Measurements from ENCODE around the gene CHAT.

DNA sequence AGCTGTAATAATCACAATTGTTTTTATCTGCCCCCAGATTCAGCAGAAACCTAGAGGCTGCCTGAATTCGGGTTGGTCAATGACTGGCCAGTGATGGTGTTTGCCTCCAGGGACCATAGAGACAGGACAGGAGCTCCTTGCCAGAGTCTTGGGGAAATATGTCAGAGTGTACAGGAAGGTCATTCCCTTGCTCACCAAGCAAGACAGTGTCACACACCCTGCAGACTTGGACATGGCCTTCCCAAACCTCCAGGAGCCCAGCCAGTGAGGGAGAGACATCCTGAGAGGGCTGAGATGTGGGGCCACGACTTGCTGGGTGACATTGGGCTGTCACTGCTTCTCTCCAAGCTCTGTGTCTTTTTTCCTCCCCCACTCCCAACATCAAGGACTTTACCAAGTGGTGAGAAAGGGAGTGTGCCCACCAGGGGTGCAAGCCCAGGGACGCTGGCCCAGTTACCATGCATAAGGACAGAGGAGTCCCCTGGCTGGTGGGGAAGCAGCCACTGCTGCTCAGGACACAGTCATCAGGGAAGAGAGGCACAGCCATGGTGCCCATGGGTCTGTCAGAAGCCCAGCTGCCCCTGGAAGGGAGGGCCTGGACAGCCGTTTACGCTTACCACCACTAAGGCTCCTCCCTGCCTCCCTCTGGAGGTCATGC lies 40.3 kb downstream of the CHAT start:
- TF ChIP-seq, protein P1, sequence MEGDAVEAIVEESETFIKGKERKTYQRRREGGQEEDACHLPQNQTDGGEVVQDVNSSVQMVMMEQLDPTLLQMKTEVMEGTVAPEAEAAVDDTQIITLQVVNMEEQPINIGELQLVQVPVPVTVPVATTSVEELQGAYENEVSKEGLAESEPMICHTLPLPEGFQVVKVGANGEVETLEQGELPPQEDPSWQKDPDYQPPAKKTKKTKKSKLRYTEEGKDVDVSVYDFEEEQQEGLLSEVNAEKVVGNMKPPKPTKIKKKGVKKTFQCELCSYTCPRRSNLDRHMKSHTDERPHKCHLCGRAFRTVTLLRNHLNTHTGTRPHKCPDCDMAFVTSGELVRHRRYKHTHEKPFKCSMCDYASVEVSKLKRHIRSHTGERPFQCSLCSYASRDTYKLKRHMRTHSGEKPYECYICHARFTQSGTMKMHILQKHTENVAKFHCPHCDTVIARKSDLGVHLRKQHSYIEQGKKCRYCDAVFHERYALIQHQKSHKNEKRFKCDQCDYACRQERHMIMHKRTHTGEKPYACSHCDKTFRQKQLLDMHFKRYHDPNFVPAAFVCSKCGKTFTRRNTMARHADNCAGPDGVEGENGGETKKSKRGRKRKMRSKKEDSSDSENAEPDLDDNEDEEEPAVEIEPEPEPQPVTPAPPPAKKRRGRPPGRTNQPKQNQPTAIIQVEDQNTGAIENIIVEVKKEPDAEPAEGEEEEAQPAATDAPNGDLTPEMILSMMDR (IDR thresholded peaks at IDR 0.05), result no peak
- no peak for TF ChIP-seq POLR2A (IDR thresholded peaks at IDR 0.05)

All from adrenal gland (tissue), 5 donors.